Uterus (tissue), 2 donors: ENCODE results near the gene FIGN.

ENCODE experiments used
- POLR2A ChIP-seq, 2 donors: fragments of 450-650 bp; IDR thresholded peaks; one replicate each; pipeline ENCODE4 v1.6.1; 2016; ENCODE audit warnings: antibody characterized with exemption in 2 of 2, mild to moderate bottlenecking in 1 of 2, moderate library complexity in 1 of 2
- TF ChIP-seq, protein P1 (sequence below), 4 experiments: fragments of 200-600 bp in 2 of 4; fragments of 450-650 bp in 2 of 4; sonication (generic) in 2 of 4; IDR thresholded peaks; one replicate each; pipeline ENCODE4 v1.5.1; 2016 to 2019; ENCODE audit warnings: antibody characterized with exemption in 4 of 4, mild to moderate bottlenecking in 2 of 4, moderate library complexity in 1 of 4

DNA sequence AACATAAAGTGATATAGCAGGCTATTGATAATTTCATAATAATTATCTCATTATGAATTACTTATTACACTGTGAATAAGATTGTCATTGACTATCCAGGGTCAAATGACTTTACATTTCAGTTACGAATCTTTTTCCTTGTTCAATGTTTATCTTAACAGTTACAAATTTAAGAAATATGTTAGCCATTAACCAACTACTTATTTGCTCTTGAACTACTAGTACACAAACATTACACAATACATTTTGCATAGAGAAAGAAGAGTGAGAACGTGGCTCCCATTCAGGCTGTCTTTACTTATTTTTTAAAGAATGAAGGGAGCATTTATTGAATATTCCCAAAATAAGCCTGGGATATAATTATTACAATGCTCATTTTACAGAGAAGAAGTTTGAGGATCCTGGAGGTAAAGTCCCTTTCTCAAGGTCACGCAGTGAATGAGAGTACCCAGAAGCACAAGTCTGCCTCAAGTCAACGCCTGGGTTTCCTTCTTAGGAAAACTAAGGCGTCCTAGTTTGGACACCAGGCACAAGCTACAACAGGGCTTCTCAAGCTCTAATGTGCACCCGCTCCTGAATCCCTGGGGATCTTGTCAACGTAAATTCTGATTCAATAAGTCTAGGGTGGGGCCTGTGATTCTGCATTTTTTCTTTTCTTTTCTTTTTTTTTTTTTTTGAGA is 164.2 kb downstream of the FIGN start:
- no peak for TF ChIP-seq POLR2A (IDR thresholded peaks at IDR 0.05)
- TF ChIP-seq, protein P1, sequence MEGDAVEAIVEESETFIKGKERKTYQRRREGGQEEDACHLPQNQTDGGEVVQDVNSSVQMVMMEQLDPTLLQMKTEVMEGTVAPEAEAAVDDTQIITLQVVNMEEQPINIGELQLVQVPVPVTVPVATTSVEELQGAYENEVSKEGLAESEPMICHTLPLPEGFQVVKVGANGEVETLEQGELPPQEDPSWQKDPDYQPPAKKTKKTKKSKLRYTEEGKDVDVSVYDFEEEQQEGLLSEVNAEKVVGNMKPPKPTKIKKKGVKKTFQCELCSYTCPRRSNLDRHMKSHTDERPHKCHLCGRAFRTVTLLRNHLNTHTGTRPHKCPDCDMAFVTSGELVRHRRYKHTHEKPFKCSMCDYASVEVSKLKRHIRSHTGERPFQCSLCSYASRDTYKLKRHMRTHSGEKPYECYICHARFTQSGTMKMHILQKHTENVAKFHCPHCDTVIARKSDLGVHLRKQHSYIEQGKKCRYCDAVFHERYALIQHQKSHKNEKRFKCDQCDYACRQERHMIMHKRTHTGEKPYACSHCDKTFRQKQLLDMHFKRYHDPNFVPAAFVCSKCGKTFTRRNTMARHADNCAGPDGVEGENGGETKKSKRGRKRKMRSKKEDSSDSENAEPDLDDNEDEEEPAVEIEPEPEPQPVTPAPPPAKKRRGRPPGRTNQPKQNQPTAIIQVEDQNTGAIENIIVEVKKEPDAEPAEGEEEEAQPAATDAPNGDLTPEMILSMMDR (IDR thresholded peaks at IDR 0.05), result no peak
